Esophagus (tissue), 2 donors: Measurements from ENCODE around the gene ELAPOR1. TPM values are rescaled to one million over a fixed set of nuclear protein-coding genes. Genes with fewer than 3 reads are reported as not detected.
"Not testable (repeated sequence)": the region's sequence is repeated elsewhere in the genome, so short reads cannot be mapped to it uniquely, and the experiment has no call there.

Source experiments
- H3K27ac ChIP-seq, 2 donors: one replicate each; pipeline ENCODE4 v1.5.1; 2013; ENCODE audit warnings: low read depth in 2 of 2, mild to moderate bottlenecking in 2 of 2, inconsistent platforms in 1 of 2, low read length in 1 of 2, moderate library complexity in 1 of 2
- H3K27me3 ChIP-seq, 2 donors: one replicate each; pipeline ENCODE4 v1.6.1; 2013; ENCODE audit warnings: low read length in 2 of 2, control low read depth in 1 of 2, mild to moderate bottlenecking in 1 of 2; ENCODE audit not compliant: insufficient read depth in 2 of 2, control insufficient read depth in 1 of 2
- H3K36me3 ChIP-seq, 2 donors: one replicate each; pipeline ENCODE4 v1.6.1; 2013; ENCODE audit warnings: low read length in 1 of 2; ENCODE audit not compliant: control insufficient read depth in 2 of 2, insufficient read depth in 2 of 2
- H3K4me1 ChIP-seq, 2 donors: one replicate each; pipeline ENCODE4 v1.6.1; 2013; ENCODE audit warnings: low read length in 1 of 2; ENCODE audit not compliant: control insufficient read depth in 2 of 2, insufficient read depth in 2 of 2
- H3K4me3 ChIP-seq, 2 donors: one replicate each; pipeline ENCODE4 v1.5.1; 2013; ENCODE audit warnings: low read length in 2 of 2, mild to moderate bottlenecking in 2 of 2, low read depth in 1 of 2, moderate library complexity in 1 of 2
- H3K9me3 ChIP-seq, 2 donors: one replicate each; pipeline ENCODE4 v1.6.1; 2013; ENCODE audit warnings: mild to moderate bottlenecking in 2 of 2, low read depth in 1 of 2, low read length in 1 of 2, moderate library complexity in 1 of 2; ENCODE audit not compliant: control insufficient read depth in 2 of 2, insufficient read depth in 1 of 2
- WGBS, 2 donors: extraction: QIAGEN DNeasy Blood & Tissue Kit; methylation state at CpG; one replicate each; pipeline ENCODE4 v1.1.7; 2013; 5-methylcytosine and 5-hydroxymethylcytosine counted together
- polyA plus RNA-seq, 2 donors: library from polyadenylated mRNA; stranded (reverse); fragments of 200-250 nt; gene quantifications; one replicate each; pipeline ENCODE4 v1.2.3, GENCODE V29; 2013
- donor health status: healthy with polysubstance abuse.
- donor health status: Bipolar disorder and iron deficiency.

Gene ELAPOR1
- polyA plus RNA-seq, 2 donors: 0.24 to 0.25 TPM

- Histone ChIP-seq H3K9me3 (no peaks in the 10 kb centered on the region), H3K4me1 (peaks cover 0 to 3% of the 10 kb centered on the region in 2 donors), H3K27ac (no peak overlapping the region), H3K36me3 (no peaks in the 10 kb centered on the region), H3K27me3 (no peaks in the 10 kb centered on the region), H3K4me3 (no peak overlapping the region)
- WGBS, 2 donors: 54 to 71% methylated on average over 7 of the region's 7 CpGs
These were observed 20.5 kb downstream of the ELAPOR1 start for GRCh38 chr1:109134423-109134822.

GRCh38 chr1:109135940-109136339 lies 22.0 kb downstream of the ELAPOR1 start:
- no peaks in the 10 kb centered on the region for H3K36me3 ChIP-seq
- no peaks in the 10 kb centered on the region for H3K27me3 ChIP-seq
- H3K4me1 ChIP-seq: peaks cover 0 to 3% of the 10 kb centered on the region in 2 donors
- WGBS, 2 donors: 83 to 89% methylated on average over 3 of the region's 3 CpGs
- H3K4me3 ChIP-seq: no peak overlapping the region
- H3K27ac ChIP-seq: no peak overlapping the region
- no peaks in the 10 kb centered on the region for H3K9me3 ChIP-seq

- WGBS, 2 donors: 80 to 84% methylated on average over 6 of the region's 6 CpGs
- peaks cover 0 to 3% of the 10 kb centered on the region in 2 donors for H3K4me1 ChIP-seq
- H3K4me3 ChIP-seq: no peak overlapping the region
- H3K27me3 ChIP-seq: no peaks in the 10 kb centered on the region
- no peak overlapping the region for H3K27ac ChIP-seq
- H3K9me3 ChIP-seq: no peaks in the 10 kb centered on the region
- no peaks in the 10 kb centered on the region for H3K36me3 ChIP-seq
These were observed 22.9 kb downstream of the ELAPOR1 start for GRCh38 chr1:109136766-109137165.

- H3K27ac ChIP-seq: no peak overlapping the region
- H3K27me3 ChIP-seq: no peaks in the 10 kb centered on the region
- no peak overlapping the region for H3K4me3 ChIP-seq
- H3K9me3 ChIP-seq: no peaks in the 10 kb centered on the region
- WGBS, 2 donors: 74 to 89% methylated on average over 3 of the region's 3 CpGs
- H3K36me3 ChIP-seq: no peaks in the 10 kb centered on the region
- peaks cover 0 to 3% of the 10 kb centered on the region in 2 donors for H3K4me1 ChIP-seq
These were observed 24.0 kb downstream of the ELAPOR1 start for GRCh38 chr1:109137958-109138357.

GRCh38 chr1:109138358-109138757 lies 24.4 kb downstream of the ELAPOR1 start:
- no peak overlapping the region for H3K27ac ChIP-seq
- peaks cover 0 to 3% of the 10 kb centered on the region in 2 donors for H3K4me1 ChIP-seq
- WGBS, 2 donors: 75 to 93% methylated on average over 3 of the region's 3 CpGs
- no peaks in the 10 kb centered on the region for H3K9me3 ChIP-seq
- no peaks in the 10 kb centered on the region for H3K36me3 ChIP-seq
- no peak overlapping the region for H3K4me3 ChIP-seq
- H3K27me3 ChIP-seq: no peaks in the 10 kb centered on the region

GRCh38 chr1:109140392-109140791 lies 26.5 kb downstream of the ELAPOR1 start:
- 78 to 97% methylated on average over 3 of the region's 3 CpGs for WGBS, 2 donors
- no peaks in the 10 kb centered on the region for H3K27me3 ChIP-seq
- H3K4me1 ChIP-seq: no peaks in the 10 kb centered on the region
- no peaks in the 10 kb centered on the region for H3K36me3 ChIP-seq
- no peak overlapping the region for H3K27ac ChIP-seq
- H3K9me3 ChIP-seq: no peaks in the 10 kb centered on the region
- H3K4me3 ChIP-seq: no peak overlapping the region

- no peak overlapping the region for H3K4me3 ChIP-seq
- H3K36me3 ChIP-seq: no peaks in the 10 kb centered on the region
- H3K27me3 ChIP-seq: no peaks in the 10 kb centered on the region
- H3K9me3 ChIP-seq: no peaks in the 10 kb centered on the region
- WGBS, 2 donors: 82 to 92% methylated on average over 5 of the region's 5 CpGs
- no peak overlapping the region for H3K27ac ChIP-seq
- no peaks in the 10 kb centered on the region for H3K4me1 ChIP-seq
These were observed 28.3 kb downstream of the ELAPOR1 start for GRCh38 chr1:109142260-109142659.

- WGBS, 2 donors: 96 to 97% methylated on average over 6 of the region's 6 CpGs
- not testable (repeated sequence) for H3K4me3 ChIP-seq, H3K36me3 ChIP-seq, H3K27me3 ChIP-seq, H3K27ac ChIP-seq, H3K4me1 ChIP-seq, H3K9me3 ChIP-seq
These were observed 28.8 kb downstream of the ELAPOR1 start for GRCh38 chr1:109142725-109143124.

- Histone ChIP-seq H3K9me3 (no peaks in the 10 kb centered on the region), H3K36me3 (no peaks in the 10 kb centered on the region), H3K27me3 (no peaks in the 10 kb centered on the region), H3K4me3 (no peak overlapping the region), H3K4me1 (peaks cover 0 to 2% of the 10 kb centered on the region in 2 donors), H3K27ac (no peak overlapping the region)
- 62 to 75% methylated on average over 10 of the region's 10 CpGs for WGBS, 2 donors
These were observed 35.2 kb downstream of the ELAPOR1 start for GRCh38 chr1:109148987-109149561.

- Histone ChIP-seq H3K27ac (no peak overlapping the region), H3K9me3 (no peaks in the 10 kb centered on the region), H3K4me3 (no peak overlapping the region), H3K27me3 (no peaks in the 10 kb centered on the region), H3K4me1 (peaks cover 0 to 2% of the 10 kb centered on the region in 2 donors), H3K36me3 (no peaks in the 10 kb centered on the region)
- 58 to 82% methylated on average over 17 of the region's 17 CpGs for WGBS, 2 donors
These were observed 36.1 kb downstream of the ELAPOR1 start for GRCh38 chr1:109149874-109150601.
